Activated naive CD8-positive, alpha-beta T cell (primary cell): ENCODE results near the gene C18orf63.

Experiments used
- H3K27ac Mint-ChIP-seq: one replicate; pipeline ENCODE4 v1.8.0; 2021; ENCODE audit warnings: mixed read lengths
- H3K27me3 Mint-ChIP-seq: one replicate; pipeline ENCODE4 v1.8.0; 2021; ENCODE audit warnings: mixed read lengths
- H3K36me3 Mint-ChIP-seq: one replicate; pipeline ENCODE4 v1.8.0; 2021; ENCODE audit warnings: mixed read lengths
- H3K4me1 Mint-ChIP-seq: one replicate; pipeline ENCODE4 v1.8.0; 2021; ENCODE audit warnings: low read depth, mixed read lengths
- H3K4me3 Mint-ChIP-seq: one replicate; pipeline ENCODE4 v1.8.0; 2021; ENCODE audit warnings: mild to moderate bottlenecking, mixed read lengths
- H3K9me3 Mint-ChIP-seq: one replicate; pipeline ENCODE4 v1.8.0; 2021; ENCODE audit warnings: low read depth, mixed read lengths

C18orf63 gene

GRCh38 chr18:74331404-74331803, 15.8 kb downstream of the C18orf63 start:
- Mint-ChIP-seq H3K36me3 (no peaks in the 10 kb centered on the region), H3K4me1 (no peaks in the 10 kb centered on the region), H3K27me3 (peaks cover 7% of the 10 kb centered on the region), H3K27ac (no peak overlapping the region), H3K9me3 (no peaks in the 10 kb centered on the region), H3K4me3 (no peak overlapping the region)

GRCh38 chr18:74333091-74333490, 17.5 kb downstream of the C18orf63 start:
- no peak overlapping the region for H3K27ac Mint-ChIP-seq
- H3K4me1 Mint-ChIP-seq = no peaks in the 10 kb centered on the region
- H3K4me3 Mint-ChIP-seq = no peak overlapping the region
- H3K9me3 Mint-ChIP-seq = no peaks in the 10 kb centered on the region
- peaks cover 8% of the 10 kb centered on the region for H3K27me3 Mint-ChIP-seq
- no peaks in the 10 kb centered on the region for H3K36me3 Mint-ChIP-seq

- Mint-ChIP-seq H3K27ac (no peak overlapping the region), H3K27me3 (peaks cover 10% of the 10 kb centered on the region), H3K9me3 (no peaks in the 10 kb centered on the region), H3K4me1 (no peaks in the 10 kb centered on the region), H3K36me3 (no peaks in the 10 kb centered on the region), H3K4me3 (no peak overlapping the region)
Observed at GRCh38 chr18:74334242-74334893, 18.7 kb downstream of the C18orf63 start.

DNA sequence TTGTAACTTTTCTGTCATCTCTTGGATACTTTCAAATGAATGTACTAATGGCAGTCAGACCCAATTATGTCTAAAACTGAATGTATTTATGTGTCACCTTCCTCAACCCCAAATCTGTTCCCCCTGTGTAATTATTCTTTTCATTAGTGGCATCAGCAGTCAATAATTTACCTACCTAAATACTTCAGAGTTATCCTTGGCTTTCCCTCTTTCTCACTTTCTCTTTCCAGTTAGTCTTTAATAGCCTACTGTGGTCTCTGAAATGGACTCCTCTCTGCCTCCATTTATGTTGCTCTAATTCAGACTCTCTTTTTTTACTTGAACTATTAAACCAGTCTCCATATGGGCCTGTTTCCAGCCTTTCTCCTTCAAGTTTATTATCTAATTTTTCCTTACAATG, 21.0 kb downstream of the C18orf63 start:
- H3K27ac Mint-ChIP-seq = no peak overlapping the region
- H3K27me3 Mint-ChIP-seq = peaks cover 4% of the 10 kb centered on the region
- H3K4me3 Mint-ChIP-seq = no peak overlapping the region
- H3K4me1 Mint-ChIP-seq = no peaks in the 10 kb centered on the region
- no peaks in the 10 kb centered on the region for H3K9me3 Mint-ChIP-seq
- no peaks in the 10 kb centered on the region for H3K36me3 Mint-ChIP-seq

DNA sequence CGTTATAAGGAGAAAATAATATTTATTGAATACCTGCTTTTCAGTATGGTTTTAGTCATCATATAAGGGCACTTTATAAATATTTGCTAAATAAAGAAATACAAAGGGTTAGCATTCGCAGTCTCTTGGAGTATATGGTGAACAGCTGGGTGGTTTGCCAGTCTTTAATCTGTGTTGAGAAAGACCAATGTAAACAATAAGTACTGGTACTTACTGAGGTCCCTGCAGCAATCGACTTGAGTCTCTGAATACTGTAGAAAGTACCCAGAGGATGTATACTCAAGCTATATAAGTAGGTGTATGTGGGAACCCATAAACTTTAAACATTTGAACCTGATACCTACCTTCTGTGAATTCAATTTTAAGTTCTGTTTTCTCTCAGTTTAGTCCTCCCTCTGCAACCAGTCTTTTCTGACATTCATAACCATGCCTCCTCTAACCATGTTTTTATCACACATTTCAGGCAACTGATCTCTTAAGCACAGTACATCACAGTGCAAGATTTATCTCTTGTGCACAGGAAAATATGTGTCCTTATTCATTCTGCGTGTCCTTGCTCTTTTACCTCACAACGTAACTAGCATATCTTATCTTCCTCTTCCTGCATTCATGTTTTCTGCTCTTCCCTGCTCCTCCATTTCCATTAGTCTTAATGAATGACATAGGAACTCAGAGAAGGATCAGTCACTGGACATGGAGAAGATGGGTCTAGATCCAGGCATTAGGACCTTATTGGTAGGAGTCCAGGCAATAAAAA, 21.7 kb downstream of the C18orf63 start:
- H3K27me3 Mint-ChIP-seq = peaks cover 4% of the 10 kb centered on the region
- no peaks in the 10 kb centered on the region for H3K36me3 Mint-ChIP-seq
- H3K9me3 Mint-ChIP-seq = no peaks in the 10 kb centered on the region
- no peak overlapping the region for H3K4me3 Mint-ChIP-seq
- H3K27ac Mint-ChIP-seq = no peak overlapping the region
- no peaks in the 10 kb centered on the region for H3K4me1 Mint-ChIP-seq

- H3K27me3 Mint-ChIP-seq = peaks cover 4% of the 10 kb centered on the region
- H3K27ac Mint-ChIP-seq = no peak overlapping the region
- H3K4me1 Mint-ChIP-seq = no peaks in the 10 kb centered on the region
- no peaks in the 10 kb centered on the region for H3K36me3 Mint-ChIP-seq
- no peaks in the 10 kb centered on the region for H3K9me3 Mint-ChIP-seq
- H3K4me3 Mint-ChIP-seq = no peak overlapping the region
Observed at GRCh38 chr18:74337912-74338309, 22.3 kb downstream of the C18orf63 start.

- H3K27me3 Mint-ChIP-seq = peaks cover 2% of the 10 kb centered on the region
Observed at GRCh38 chr18:74342416-74343043, 26.9 kb downstream of the C18orf63 start.

GRCh38 chr18:74346206-74346605, 30.6 kb downstream of the C18orf63 start:
- Mint-ChIP-seq H3K9me3 (no peaks in the 10 kb centered on the region), H3K27ac (no peak overlapping the region), H3K4me3 (no peak overlapping the region), H3K36me3 (no peaks in the 10 kb centered on the region), H3K27me3 (no peaks in the 10 kb centered on the region), H3K4me1 (no peaks in the 10 kb centered on the region)

More at GRCh38 chr18:74342416-74343043, 26.9 kb downstream of the C18orf63 start:
- Mint-ChIP-seq H3K4me3 (no peak overlapping the region), H3K9me3 (no peaks in the 10 kb centered on the region), H3K4me1 (no peaks in the 10 kb centered on the region), H3K27ac (no peak overlapping the region), H3K36me3 (no peaks in the 10 kb centered on the region)

- no peak overlapping the region for H3K27ac Mint-ChIP-seq
- no peaks in the 10 kb centered on the region for H3K36me3 Mint-ChIP-seq
- no peak overlapping the region for H3K4me3 Mint-ChIP-seq
- no peaks in the 10 kb centered on the region for H3K9me3 Mint-ChIP-seq
- H3K27me3 Mint-ChIP-seq = no peaks in the 10 kb centered on the region
- H3K4me1 Mint-ChIP-seq = peaks cover 5% of the 10 kb centered on the region
Observed at GRCh38 chr18:74348581-74348980, 32.9 kb downstream of the C18orf63 start.

DNA sequence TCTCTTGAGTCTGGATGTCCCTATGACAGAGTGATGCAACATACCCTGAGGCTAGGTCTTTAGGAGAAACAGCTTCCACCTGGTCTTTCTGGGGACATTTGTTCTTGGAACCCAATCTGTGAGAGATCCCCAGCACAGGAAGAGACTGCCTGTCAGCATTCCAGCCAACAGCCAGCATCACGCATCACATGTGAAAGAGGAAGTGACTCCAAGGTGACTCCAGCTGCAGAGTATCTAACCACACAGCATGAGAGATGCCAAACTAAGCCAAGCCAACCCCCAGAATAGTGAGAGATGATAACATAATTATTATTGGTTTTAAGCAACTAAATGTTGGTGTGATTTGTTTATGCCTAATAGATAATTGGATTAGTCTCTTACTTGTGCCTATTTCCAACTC, 35.7 kb downstream of the C18orf63 start:
- H3K27ac Mint-ChIP-seq = no peak overlapping the region
- peaks cover 7% of the 10 kb centered on the region for H3K4me1 Mint-ChIP-seq
- H3K27me3 Mint-ChIP-seq = no peaks in the 10 kb centered on the region
- no peaks in the 10 kb centered on the region for H3K9me3 Mint-ChIP-seq
- no peak overlapping the region for H3K4me3 Mint-ChIP-seq
- H3K36me3 Mint-ChIP-seq = no peaks in the 10 kb centered on the region

- no peak overlapping the region for H3K4me3 Mint-ChIP-seq
- no peaks in the 10 kb centered on the region for H3K36me3 Mint-ChIP-seq
- H3K4me1 Mint-ChIP-seq = peaks cover 18% of the 10 kb centered on the region
- H3K27me3 Mint-ChIP-seq = no peaks in the 10 kb centered on the region
- H3K9me3 Mint-ChIP-seq = no peaks in the 10 kb centered on the region
- H3K27ac Mint-ChIP-seq = no peak overlapping the region
Observed at GRCh38 chr18:74353169-74353775, 37.6 kb downstream of the C18orf63 start.

DNA sequence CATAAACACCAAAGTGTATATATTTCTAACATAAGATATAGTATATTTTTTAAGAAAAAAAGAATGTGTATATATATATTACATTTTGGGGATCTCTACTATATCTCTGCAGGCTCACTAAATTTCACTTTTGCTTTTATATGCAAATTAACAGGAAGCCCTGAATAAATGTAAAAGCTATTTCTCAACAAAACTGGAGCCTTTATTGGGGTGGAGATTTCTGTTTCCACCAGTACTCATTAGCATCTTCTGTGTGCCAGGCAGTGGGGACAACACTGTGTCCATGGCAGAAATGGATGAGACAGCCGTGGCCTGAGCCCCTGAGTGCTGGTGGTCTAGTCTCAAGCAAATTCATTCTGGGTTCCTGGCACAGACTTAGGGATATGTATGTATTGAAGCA, 41.3 kb downstream of the C18orf63 start:
- Mint-ChIP-seq H3K4me3 (no peak overlapping the region), H3K36me3 (no peaks in the 10 kb centered on the region), H3K4me1 (peaks cover 18% of the 10 kb centered on the region), H3K27me3 (no peaks in the 10 kb centered on the region), H3K27ac (no peak overlapping the region), H3K9me3 (no peaks in the 10 kb centered on the region)

- Mint-ChIP-seq H3K4me1 (peaks cover 12% of the 10 kb centered on the region), H3K4me3 (no peak overlapping the region), H3K27me3 (no peaks in the 10 kb centered on the region), H3K9me3 (no peaks in the 10 kb centered on the region), H3K27ac (no peak overlapping the region), H3K36me3 (no peaks in the 10 kb centered on the region)
Observed at GRCh38 chr18:74360852-74361655, 45.4 kb downstream of the C18orf63 start.

DNA sequence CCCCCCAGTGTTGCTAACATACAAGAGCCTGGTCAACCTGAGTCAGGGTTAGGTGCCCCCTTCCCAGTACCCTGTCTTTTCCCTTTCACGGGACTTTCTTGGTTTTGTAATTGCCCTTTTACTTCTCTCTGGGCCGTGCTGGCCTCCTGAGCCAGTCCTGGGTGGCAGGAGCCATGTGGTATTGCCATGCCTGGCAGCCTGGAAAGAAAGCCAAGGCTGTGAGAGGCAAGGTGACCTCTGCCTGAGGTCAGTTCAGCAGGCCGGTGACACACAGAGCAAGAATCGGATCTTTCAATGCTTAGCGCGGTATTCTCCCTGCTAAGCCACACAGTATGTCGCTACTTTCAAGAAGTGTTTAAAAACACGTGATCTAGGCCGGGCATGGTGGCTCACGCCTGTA, 52.3 kb downstream of the C18orf63 start:
- no peaks in the 10 kb centered on the region for H3K9me3 Mint-ChIP-seq
- peaks cover 47% of the 10 kb centered on the region for H3K4me1 Mint-ChIP-seq
- peaks cover 2% of the 10 kb centered on the region for H3K36me3 Mint-ChIP-seq
- no peaks in the 10 kb centered on the region for H3K27me3 Mint-ChIP-seq
- H3K27ac Mint-ChIP-seq = no peak overlapping the region
- H3K4me3 Mint-ChIP-seq = no peak overlapping the region
